GM23338 (cell line): ENCODE results near the gene DBH. TPM values are rescaled to one million over a fixed set of nuclear protein-coding genes. Genes with fewer than 3 reads are reported as not detected.
A peak's percentile ranks its signal among the peaks of the same experiment; 100 is the strongest.

Source experiments
- ATAC-seq: fragments of 200-7000 bp; cut with Tn5 transposase; 3 replicates; pipeline ENCODE4 v1.9.1; 2020
- DNase-seq: peaks from one replicate; pipeline ENCODE4 v3.0.0-alpha.2; 2015; ENCODE audit warnings: low spot score
- H2AFZ ChIP-seq: fragments of 200-600 bp; sonication (generic); 2 replicates; pipeline ENCODE4 v1.8.0; 2016; ENCODE audit warnings: antibody characterized with exemption, mild to moderate bottlenecking, moderate library complexity
- H3F3A ChIP-seq: fragments of 200-600 bp; sonication (generic); replicated peaks from 2 replicates; pipeline ENCODE4 v1.8.0; 2017; ENCODE audit warnings: antibody characterized with exemption, mixed run types, low read depth
- H3K27ac ChIP-seq: fragments of 200-600 bp; sonication (generic); 2 replicates; pipeline ENCODE4 v1.6.1; 2016; ENCODE audit warnings: low read depth
- H3K27me3 ChIP-seq: fragments of 200-600 bp; sonication (generic); 2 replicates; pipeline ENCODE4 v1.8.0; 2016; ENCODE audit warnings: mild to moderate bottlenecking, mixed run types, moderate library complexity; ENCODE audit not compliant: insufficient read depth
- H3K36me3 ChIP-seq: fragments of 200-600 bp; sonication (generic); 2 replicates; pipeline ENCODE4 v1.8.0; 2016; ENCODE audit warnings: mild to moderate bottlenecking; ENCODE audit not compliant: insufficient read depth
- H3K4me1 ChIP-seq: fragments of 200-600 bp; sonication (generic); 2 replicates; pipeline ENCODE4 v1.8.0; 2016; ENCODE audit warnings: mild to moderate bottlenecking, moderate library complexity; ENCODE audit not compliant: insufficient read depth
- H3K4me2 ChIP-seq: fragments of 200-600 bp; sonication (generic); 2 replicates; pipeline ENCODE4 v1.7.1; 2017; ENCODE audit warnings: mixed run types
- H3K4me3 ChIP-seq: fragments of 200-600 bp; sonication (generic); 2 replicates; pipeline ENCODE4 v1.6.1; 2016; ENCODE audit warnings: mixed run types
- H3K79me2 ChIP-seq: fragments of 200-600 bp; sonication (generic); replicated peaks from 2 replicates; pipeline ENCODE4 v1.8.0; 2017; ENCODE audit warnings: mild to moderate bottlenecking; ENCODE audit not compliant: insufficient read depth
- H3K9me2 ChIP-seq: fragments of 200-600 bp; sonication (generic); 2 replicates; pipeline ENCODE4 v1.8.0; 2017; ENCODE audit not compliant: insufficient read depth
- H4K20me1 ChIP-seq: fragments of 200-600 bp; sonication (generic); replicated peaks from 2 replicates; pipeline ENCODE4 v1.8.0; 2017; ENCODE audit warnings: mild to moderate bottlenecking; ENCODE audit not compliant: insufficient read depth
- H3K27ac Mint-ChIP-seq: 2 replicates; pipeline ENCODE4 v1.8.0; 2020; ENCODE audit warnings: inconsistent platforms, mild to moderate bottlenecking, moderate library complexity, mixed read lengths
- H3K27me3 Mint-ChIP-seq: 3 replicates; pipeline ENCODE4 v1.8.0; 2022; ENCODE audit warnings: low read depth, mild to moderate bottlenecking, moderate library complexity, mixed read lengths, inconsistent platforms; ENCODE audit not compliant: insufficient read depth, poor library complexity
- H3K36me3 Mint-ChIP-seq: 3 replicates; pipeline ENCODE4 v1.8.0; 2021; ENCODE audit warnings: low read depth, mild to moderate bottlenecking, inconsistent platforms, moderate library complexity, mixed read lengths
- H3K4me1 Mint-ChIP-seq: 3 replicates; pipeline ENCODE4 v1.8.0; 2020; ENCODE audit warnings: mild to moderate bottlenecking, inconsistent platforms, mixed read lengths
- H3K4me3 Mint-ChIP-seq: 3 replicates; pipeline ENCODE4 v1.8.0; 2021; ENCODE audit warnings: moderate library complexity, mild to moderate bottlenecking, inconsistent platforms, mixed read lengths
- H3K9me3 Mint-ChIP-seq: 3 replicates; pipeline ENCODE4 v1.8.0; 2020; ENCODE audit warnings: moderate library complexity, mild to moderate bottlenecking, inconsistent platforms, mixed read lengths
- CREB1 ChIP-seq: fragments of 250-450 bp; sonication (Bioruptor Pico); IDR thresholded peaks from 2 replicates; pipeline ENCODE4 v1.5.0; 2020; ENCODE audit warnings: low read depth, mild to moderate bottlenecking, moderate library complexity
- CTCF ChIP-seq, 2 experiments: fragments of 200-600 bp in 1 of 2; sonication (generic) in 1 of 2; conservative IDR thresholded peaks; 2 replicates each; pipeline versions ENCODE4 v1.5.1 to v1.6.1; 2016 to 2017; ENCODE audit warnings: antibody characterized with exemption in 2 of 2, low read depth in 2 of 2, mild to moderate bottlenecking in 2 of 2, moderate library complexity in 1 of 2
- EZH2 ChIP-seq: fragments of 200-600 bp; sonication (generic); IDR thresholded peaks from one replicate; pipeline ENCODE4 v1.8.0; 2017; ENCODE audit warnings: antibody characterized with exemption, mild to moderate bottlenecking, low read depth; ENCODE audit not compliant: unreplicated experiment
- EZH2phosphoT487 ChIP-seq: fragments of 200-600 bp; sonication (generic); IDR thresholded peaks from one replicate; pipeline ENCODE4 v1.8.1; 2018; ENCODE audit warnings: antibody characterized with exemption; ENCODE audit not compliant: unreplicated experiment
- JUNB ChIP-seq: IDR thresholded peaks from one replicate; pipeline ENCODE4 v1.6.1; 2016; ENCODE audit warnings: antibody characterized with exemption; ENCODE audit not compliant: unreplicated experiment
- NANOG ChIP-seq: IDR thresholded peaks from 2 replicates; pipeline ENCODE4 v1.6.1; 2016; ENCODE audit warnings: antibody characterized with exemption, borderline replicate concordance
- REST ChIP-seq: IDR thresholded peaks from one replicate; pipeline ENCODE4 v1.6.1; 2018; ENCODE audit warnings: antibody characterized with exemption; ENCODE audit not compliant: unreplicated experiment
- STAT1 ChIP-seq: IDR thresholded peaks from one replicate; pipeline ENCODE4 v1.6.1; 2016; ENCODE audit warnings: antibody characterized with exemption; ENCODE audit not compliant: unreplicated experiment
- ZNF114 ChIP-seq: fragments of 250-450 bp; sonication (Bioruptor Pico); IDR thresholded peaks from 2 replicates; pipeline ENCODE4 v1.5.0; 2020; ENCODE audit warnings: mild to moderate bottlenecking, moderate library complexity
- ZNF331 ChIP-seq: fragments of 250-450 bp; sonication (Bioruptor Pico); IDR thresholded peaks from 2 replicates; pipeline ENCODE4 v1.5.0; 2020; ENCODE audit warnings: low read depth, mild to moderate bottlenecking, moderate library complexity
- ZNF462 ChIP-seq: fragments of 250-450 bp; sonication (Bioruptor Pico); IDR thresholded peaks from 2 replicates; pipeline ENCODE4 v1.5.0; 2020; ENCODE audit warnings: mild to moderate bottlenecking, moderate library complexity
- polyA plus RNA-seq: library from polyadenylated mRNA; unstranded; fragments of >200 nt; fragmentation: Nextera tagmentation; extraction: Ambion mirVana; gene quantifications from 2 replicates; pipeline ENCODE4 v1.2.1, GENCODE V29; 2016
- total RNA-seq: library from RNA; depleted of rRNA; stranded (reverse); fragments of >200 nt; shearing (Covaris generic); gene quantifications from 2 replicates; pipeline ENCODE4 v1.2.3, GENCODE V29; 2014

DBH gene
- total and polyA plus RNA-seq, 2 experiments from 2014 or later, result 0.08 to 0.24 TPM

GRCh38 chr9:133633681-133634080, 2.5 kb upstream of the DBH start (continued):
- TF ChIP-seq ZNF462, result no peak

GRCh38 chr9:133634081-133634691, 2.0 kb upstream of the DBH start:
- Mint-ChIP-seq H3K36me3 (no peaks in the 10 kb centered on the region; the same call in 2 of the 3 replicates), H3K27ac (no peak overlapping the region), H3K4me3 (no peak overlapping the region), H3K9me3 (no peaks in the 10 kb centered on the region), H3K4me1 (peaks cover 49% of the 10 kb centered on the region), H3K27me3 (peaks cover 19% of the 10 kb centered on the region)
- Histone ChIP-seq H3K4me1 (peaks cover 19% of the 10 kb centered on the region), H3F3A (no peaks in the 10 kb centered on the region), H4K20me1 (no peaks in the 10 kb centered on the region), H3K27me3 (no peaks in the 10 kb centered on the region), H3K4me3 (no peak overlapping the region), H3K36me3 (no peaks in the 10 kb centered on the region), H3K4me2 (0 out of 2 replicates have a peak overlapping the region, but pooled peaks have one; percentile 12), H3K27ac (peak overlapping the region; percentile 50; the same call in 1 of the 2 replicates), H2AFZ (0 out of 2 replicates have a peak overlapping the region, but pooled peaks have one; percentile 66), H3K9me2 (no peaks in the 10 kb centered on the region), H3K79me2 (no peaks in the 10 kb centered on the region)
- ATAC-seq (peak; percentile 22), DNase-seq (peak; percentile 53)
- no peak for TF ChIP-seq CTCF (conservative IDR thresholded peaks at IDR 0.05; ENCODE audit: low read depth in 2 of 2)
- no peak for TF ChIP-seq CREB1 (CRISPR knock-in tag)
- no peak for TF ChIP-seq NANOG
- no peak for TF ChIP-seq EZH2phosphoT487
- no peak for TF ChIP-seq ZNF114 (CRISPR knock-in tag)
- no peak for TF ChIP-seq STAT1
- TF ChIP-seq REST, result no peak
- no peak for TF ChIP-seq ZNF331 (CRISPR knock-in tag)
- no peak for TF ChIP-seq EZH2
- no peak for TF ChIP-seq JUNB
